ENCODE data around the gene RPAP2.
"Not testable (repeated sequence)": the region's sequence is repeated elsewhere in the genome, so short reads cannot be mapped to it uniquely, and the experiment has no call there.

Gene RPAP2

GRCh38 chr1:92359382-92359781 is 60.5 kb downstream of the RPAP2 start:
- H3K9ac ChIP-seq (ENCODE audit: low read depth, low read length); H3K4me3 ChIP-seq (ENCODE audit: low read length); H3K4me1 ChIP-seq (ENCODE audit: control insufficient read depth, insufficient read depth, low read length); H3K9me3 ChIP-seq (replicated peaks; ENCODE audit: low read length); H3K27me3 ChIP-seq (ENCODE audit: control insufficient read depth, insufficient read depth, low read length); H3K4me2 ChIP-seq (ENCODE audit: low read length): not testable (repeated sequence)
- H3K36me3 ChIP-seq (ENCODE audit: insufficient read depth, low read length) = peaks cover 12% of the 10 kb centered on the region

- H3K9me3 ChIP-seq (replicated peaks; ENCODE audit: low read length) = no peaks in the 10 kb centered on the region
- H3K36me3 ChIP-seq (ENCODE audit: insufficient read depth, low read length) = peaks cover 12% of the 10 kb centered on the region
- H3K4me2 ChIP-seq (ENCODE audit: low read length) = no peak overlapping the region
- H3K4me3 ChIP-seq (ENCODE audit: low read length) = no peak overlapping the region
- no peak overlapping the region for H3K9ac ChIP-seq (ENCODE audit: low read depth, low read length)
- H3K27me3 ChIP-seq (ENCODE audit: control insufficient read depth, insufficient read depth, low read length) = no peaks in the 10 kb centered on the region
- no peaks in the 10 kb centered on the region for H3K4me1 ChIP-seq (ENCODE audit: control insufficient read depth, insufficient read depth, low read length)
Observed at GRCh38 chr1:92359986-92360385, 61.1 kb downstream of the RPAP2 start.

GRCh38 chr1:92362970-92363369 is 64.1 kb downstream of the RPAP2 start:
- Histone ChIP-seq H3K27me3 (ENCODE audit: control insufficient read depth, insufficient read depth, low read length) (no peaks in the 10 kb centered on the region), H3K4me3 (ENCODE audit: low read length) (no peak overlapping the region), H3K9me3 (replicated peaks; ENCODE audit: low read length) (no peaks in the 10 kb centered on the region), H3K9ac (ENCODE audit: low read depth, low read length) (no peak overlapping the region), H3K4me2 (ENCODE audit: low read length) (no peak overlapping the region), H3K4me1 (ENCODE audit: control insufficient read depth, insufficient read depth, low read length) (no peaks in the 10 kb centered on the region), H3K36me3 (ENCODE audit: insufficient read depth, low read length) (peaks cover 11% of the 10 kb centered on the region)

GRCh38 chr1:92363401-92363800 is 64.5 kb downstream of the RPAP2 start:
- H3K27me3 ChIP-seq (ENCODE audit: control insufficient read depth, insufficient read depth, low read length) = no peaks in the 10 kb centered on the region
- H3K4me3 ChIP-seq (ENCODE audit: low read length) = no peak overlapping the region
- no peak overlapping the region for H3K9ac ChIP-seq (ENCODE audit: low read depth, low read length)
- H3K36me3 ChIP-seq (ENCODE audit: insufficient read depth, low read length) = peaks cover 7% of the 10 kb centered on the region
- H3K9me3 ChIP-seq (replicated peaks; ENCODE audit: low read length) = no peaks in the 10 kb centered on the region
- H3K4me2 ChIP-seq (ENCODE audit: low read length) = no peak overlapping the region
- H3K4me1 ChIP-seq (ENCODE audit: control insufficient read depth, insufficient read depth, low read length) = no peaks in the 10 kb centered on the region

- H3K9ac ChIP-seq (ENCODE audit: low read depth, low read length) = no peak overlapping the region
- H3K4me1 ChIP-seq (ENCODE audit: control insufficient read depth, insufficient read depth, low read length) = no peaks in the 10 kb centered on the region
- no peaks in the 10 kb centered on the region for H3K9me3 ChIP-seq (replicated peaks; ENCODE audit: low read length)
- H3K4me2 ChIP-seq (ENCODE audit: low read length) = no peak overlapping the region
- no peak overlapping the region for H3K4me3 ChIP-seq (ENCODE audit: low read length)
- no peaks in the 10 kb centered on the region for H3K27me3 ChIP-seq (ENCODE audit: control insufficient read depth, insufficient read depth, low read length)
- peaks cover 7% of the 10 kb centered on the region for H3K36me3 ChIP-seq (ENCODE audit: insufficient read depth, low read length)
Observed at GRCh38 chr1:92365378-92366039, 66.7 kb downstream of the RPAP2 start.

GRCh38 chr1:92366040-92366395 is 67.2 kb downstream of the RPAP2 start:
- no peaks in the 10 kb centered on the region for H3K4me1 ChIP-seq (ENCODE audit: control insufficient read depth, insufficient read depth, low read length)
- H3K36me3 ChIP-seq (ENCODE audit: insufficient read depth, low read length) = peaks cover 7% of the 10 kb centered on the region
- no peak overlapping the region for H3K4me2 ChIP-seq (ENCODE audit: low read length)
- H3K9ac ChIP-seq (ENCODE audit: low read depth, low read length) = no peak overlapping the region
- no peaks in the 10 kb centered on the region for H3K27me3 ChIP-seq (ENCODE audit: control insufficient read depth, insufficient read depth, low read length)
- no peak overlapping the region for H3K4me3 ChIP-seq (ENCODE audit: low read length)
- no peaks in the 10 kb centered on the region for H3K9me3 ChIP-seq (replicated peaks; ENCODE audit: low read length)

- Histone ChIP-seq H3K4me3 (ENCODE audit: low read length) (no peak overlapping the region), H3K4me1 (ENCODE audit: control insufficient read depth, insufficient read depth, low read length) (no peaks in the 10 kb centered on the region), H3K36me3 (ENCODE audit: insufficient read depth, low read length) (peaks cover 7% of the 10 kb centered on the region), H3K9ac (ENCODE audit: low read depth, low read length) (no peak overlapping the region), H3K9me3 (replicated peaks; ENCODE audit: low read length) (no peaks in the 10 kb centered on the region), H3K27me3 (ENCODE audit: control insufficient read depth, insufficient read depth, low read length) (no peaks in the 10 kb centered on the region), H3K4me2 (ENCODE audit: low read length) (no peak overlapping the region)
Observed at GRCh38 chr1:92367496-92367895, 68.6 kb downstream of the RPAP2 start.

- peaks cover 7% of the 10 kb centered on the region for H3K36me3 ChIP-seq (ENCODE audit: insufficient read depth, low read length)
- no peaks in the 10 kb centered on the region for H3K9me3 ChIP-seq (replicated peaks; ENCODE audit: low read length)
- no peak overlapping the region for H3K4me2 ChIP-seq (ENCODE audit: low read length)
- H3K9ac ChIP-seq (ENCODE audit: low read depth, low read length) = no peak overlapping the region
- no peaks in the 10 kb centered on the region for H3K4me1 ChIP-seq (ENCODE audit: control insufficient read depth, insufficient read depth, low read length)
- H3K27me3 ChIP-seq (ENCODE audit: control insufficient read depth, insufficient read depth, low read length) = no peaks in the 10 kb centered on the region
- no peak overlapping the region for H3K4me3 ChIP-seq (ENCODE audit: low read length)
Observed at GRCh38 chr1:92372164-92372563, 73.3 kb downstream of the RPAP2 start.

- Histone ChIP-seq H3K9me3 (replicated peaks; ENCODE audit: low read length) (no peaks in the 10 kb centered on the region), H3K4me1 (ENCODE audit: control insufficient read depth, insufficient read depth, low read length) (no peaks in the 10 kb centered on the region), H3K9ac (ENCODE audit: low read depth, low read length) (no peak overlapping the region), H3K36me3 (ENCODE audit: insufficient read depth, low read length) (peaks cover 4% of the 10 kb centered on the region), H3K27me3 (ENCODE audit: control insufficient read depth, insufficient read depth, low read length) (no peaks in the 10 kb centered on the region), H3K4me3 (ENCODE audit: low read length) (no peak overlapping the region), H3K4me2 (ENCODE audit: low read length) (no peak overlapping the region)
Observed at GRCh38 chr1:92374223-92374622, 75.4 kb downstream of the RPAP2 start.

- no peaks in the 10 kb centered on the region for H3K36me3 ChIP-seq (ENCODE audit: insufficient read depth, low read length)
- no peak overlapping the region for H3K9ac ChIP-seq (ENCODE audit: low read depth, low read length)
- H3K4me1 ChIP-seq (ENCODE audit: control insufficient read depth, insufficient read depth, low read length) = no peaks in the 10 kb centered on the region
- no peaks in the 10 kb centered on the region for H3K9me3 ChIP-seq (replicated peaks; ENCODE audit: low read length)
- no peak overlapping the region for H3K4me3 ChIP-seq (ENCODE audit: low read length)
- H3K4me2 ChIP-seq (ENCODE audit: low read length) = no peak overlapping the region
- no peaks in the 10 kb centered on the region for H3K27me3 ChIP-seq (ENCODE audit: control insufficient read depth, insufficient read depth, low read length)
Observed at GRCh38 chr1:92376345-92376744, 77.5 kb downstream of the RPAP2 start.

GRCh38 chr1:92377991-92378390 is 79.1 kb downstream of the RPAP2 start:
- H3K9me3 ChIP-seq (replicated peaks; ENCODE audit: low read length); H3K4me1 ChIP-seq (ENCODE audit: control insufficient read depth, insufficient read depth, low read length); H3K9ac ChIP-seq (ENCODE audit: low read depth, low read length); H3K27me3 ChIP-seq (ENCODE audit: control insufficient read depth, insufficient read depth, low read length); H3K36me3 ChIP-seq (ENCODE audit: insufficient read depth, low read length); H3K4me3 ChIP-seq (ENCODE audit: low read length); H3K4me2 ChIP-seq (ENCODE audit: low read length): not testable (repeated sequence)

- Histone ChIP-seq H3K27me3 (ENCODE audit: control insufficient read depth, insufficient read depth, low read length) (no peaks in the 10 kb centered on the region), H3K9ac (ENCODE audit: low read depth, low read length) (no peak overlapping the region), H3K4me1 (ENCODE audit: control insufficient read depth, insufficient read depth, low read length) (no peaks in the 10 kb centered on the region), H3K9me3 (replicated peaks; ENCODE audit: low read length) (no peaks in the 10 kb centered on the region), H3K4me2 (ENCODE audit: low read length) (no peak overlapping the region), H3K4me3 (ENCODE audit: low read length) (no peak overlapping the region), H3K36me3 (ENCODE audit: insufficient read depth, low read length) (no peaks in the 10 kb centered on the region)
Observed at GRCh38 chr1:92380867-92381266, 82.0 kb downstream of the RPAP2 start.

Measured in skeletal muscle satellite cell (primary cell).